ENCODE measurements around the gene PIK3R1.

GRCh38 chr5:68247627-68248026, 32.1 kb downstream of the PIK3R1 start:
- no peak for TF ChIP-seq CTCF (IDR thresholded peaks at IDR 0.05)
- TF ChIP-seq POLR2A (IDR thresholded peaks at IDR 0.05), result no peak
